Cardiac fibroblast (primary cell): ENCODE results near the gene MAVS.

Source experiments
- DNase-seq, 2 donors: peaks; one replicate each; pipeline versions ENCODE4 v3.0.0 to v3.0.0-alpha.2; 2010; ENCODE audit warnings: low read depth in 2 of 2
- H3K4me3 ChIP-seq, 2 donors: replicated peaks in 1 of 2; 1 replicate in 1 of 2; 2 replicates in 1 of 2; pipeline ENCODE4 v1.5.1; 2011; ENCODE audit warnings: low read depth in 2 of 2, low read length in 2 of 2, mild to moderate bottlenecking in 2 of 2, moderate library complexity in 1 of 2
- TF ChIP-seq, protein P1 (sequence below): IDR thresholded peaks from one replicate; pipeline ENCODE4 v1.5.1; 2011; ENCODE audit warnings: low read depth, mild to moderate bottlenecking, low read length, inconsistent platforms

Gene MAVS

GRCh38 chr20:3804781-3805180 is 41.9 kb upstream of the MAVS start:
- no peak for DNase-seq
- TF ChIP-seq, protein P1, sequence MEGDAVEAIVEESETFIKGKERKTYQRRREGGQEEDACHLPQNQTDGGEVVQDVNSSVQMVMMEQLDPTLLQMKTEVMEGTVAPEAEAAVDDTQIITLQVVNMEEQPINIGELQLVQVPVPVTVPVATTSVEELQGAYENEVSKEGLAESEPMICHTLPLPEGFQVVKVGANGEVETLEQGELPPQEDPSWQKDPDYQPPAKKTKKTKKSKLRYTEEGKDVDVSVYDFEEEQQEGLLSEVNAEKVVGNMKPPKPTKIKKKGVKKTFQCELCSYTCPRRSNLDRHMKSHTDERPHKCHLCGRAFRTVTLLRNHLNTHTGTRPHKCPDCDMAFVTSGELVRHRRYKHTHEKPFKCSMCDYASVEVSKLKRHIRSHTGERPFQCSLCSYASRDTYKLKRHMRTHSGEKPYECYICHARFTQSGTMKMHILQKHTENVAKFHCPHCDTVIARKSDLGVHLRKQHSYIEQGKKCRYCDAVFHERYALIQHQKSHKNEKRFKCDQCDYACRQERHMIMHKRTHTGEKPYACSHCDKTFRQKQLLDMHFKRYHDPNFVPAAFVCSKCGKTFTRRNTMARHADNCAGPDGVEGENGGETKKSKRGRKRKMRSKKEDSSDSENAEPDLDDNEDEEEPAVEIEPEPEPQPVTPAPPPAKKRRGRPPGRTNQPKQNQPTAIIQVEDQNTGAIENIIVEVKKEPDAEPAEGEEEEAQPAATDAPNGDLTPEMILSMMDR: no peak
- H3K4me3 ChIP-seq: no peak overlapping the region

- no peak overlapping the region for H3K4me3 ChIP-seq
- TF ChIP-seq, protein P1: no peak
- DNase-seq: no peak
Observed at GRCh38 chr20:3808544-3808943, 38.1 kb upstream of the MAVS start.

GRCh38 chr20:3811467-3812258 is 35.0 kb upstream of the MAVS start:
- TF ChIP-seq, protein P1: no peak
- DNase-seq: peak; percentile 100
- peak overlapping the region; percentile 37 to 48 for H3K4me3 ChIP-seq

- no peak overlapping the region for H3K4me3 ChIP-seq
- no peak for DNase-seq
- TF ChIP-seq, protein P1: no peak
Observed at GRCh38 chr20:3812259-3812681, 34.4 kb upstream of the MAVS start.

GRCh38 chr20:3812975-3813847 is 33.4 kb upstream of the MAVS start:
- TF ChIP-seq, protein P1: no peak
- no peak overlapping the region for H3K4me3 ChIP-seq
- no peak for DNase-seq

DNA sequence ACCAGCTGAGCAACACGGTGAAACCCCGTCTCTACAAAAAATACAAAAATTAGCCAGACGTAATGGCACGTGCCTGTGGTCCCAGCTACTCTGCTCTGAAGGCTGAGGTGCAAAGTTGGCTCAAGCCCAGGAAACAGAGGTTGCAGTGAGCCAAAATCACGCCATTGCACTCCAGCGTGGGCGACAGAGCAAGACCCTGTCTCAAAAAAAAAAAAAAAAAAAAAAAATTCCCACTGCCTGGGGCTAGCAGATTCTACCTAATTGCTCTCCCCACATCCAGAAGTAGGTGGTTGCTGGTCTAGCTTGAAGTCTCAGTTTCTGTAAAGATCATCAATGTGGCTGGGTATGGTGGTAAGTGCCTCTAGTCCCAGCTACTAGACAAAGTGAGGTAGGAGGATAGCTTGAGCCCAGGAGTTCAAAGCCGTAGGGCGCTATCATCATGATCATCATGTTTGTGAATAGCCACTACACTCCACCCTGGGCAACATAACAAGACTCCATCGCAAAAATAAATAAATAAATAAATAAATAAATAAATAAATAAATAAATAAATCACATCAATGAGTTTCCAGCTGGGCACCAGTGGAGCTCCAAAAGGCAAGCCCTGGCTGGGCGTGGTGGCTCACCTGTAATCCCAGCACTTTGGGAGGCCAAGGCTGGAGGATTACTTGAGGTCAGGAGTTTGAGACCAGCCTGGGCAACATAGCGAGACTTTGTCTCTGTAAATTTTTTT is 32.6 kb upstream of the MAVS start:
- TF ChIP-seq, protein P1: no peak
- no peak overlapping the region for H3K4me3 ChIP-seq
- DNase-seq: no peak
